ENCODE data around the gene SHISA9.

SHISA9 gene

DNA sequence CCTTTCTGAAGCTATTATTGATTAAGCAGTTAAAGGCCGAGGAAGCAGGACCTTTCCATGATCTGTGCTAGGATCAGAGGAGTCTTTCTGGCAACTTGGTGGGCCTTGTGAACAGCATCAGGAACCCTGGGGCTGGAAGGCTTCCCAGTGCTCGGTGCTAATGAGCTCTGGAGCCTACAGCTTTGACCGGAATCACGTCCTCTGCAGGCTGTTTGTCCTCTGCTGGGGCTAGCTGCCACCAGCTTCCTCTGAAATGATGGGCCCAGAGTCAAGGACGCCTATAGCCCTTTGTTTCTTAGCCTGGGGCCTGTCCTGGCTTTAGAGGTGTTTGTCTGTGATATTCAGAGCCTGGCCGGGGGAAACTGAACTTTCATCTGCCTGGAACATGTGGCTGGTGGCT is 111.6 kb downstream of the SHISA9 start:
- H3K9me3 Mint-ChIP-seq = no peaks in the 10 kb centered on the region
- H3K36me3 Mint-ChIP-seq = no peaks in the 10 kb centered on the region
- no peaks in the 10 kb centered on the region for H3K4me1 Mint-ChIP-seq
- peaks cover 2% of the 10 kb centered on the region for H3K27me3 Mint-ChIP-seq
- H3K4me3 Mint-ChIP-seq = no peak overlapping the region
- no peak overlapping the region for H3K27ac Mint-ChIP-seq

DNA sequence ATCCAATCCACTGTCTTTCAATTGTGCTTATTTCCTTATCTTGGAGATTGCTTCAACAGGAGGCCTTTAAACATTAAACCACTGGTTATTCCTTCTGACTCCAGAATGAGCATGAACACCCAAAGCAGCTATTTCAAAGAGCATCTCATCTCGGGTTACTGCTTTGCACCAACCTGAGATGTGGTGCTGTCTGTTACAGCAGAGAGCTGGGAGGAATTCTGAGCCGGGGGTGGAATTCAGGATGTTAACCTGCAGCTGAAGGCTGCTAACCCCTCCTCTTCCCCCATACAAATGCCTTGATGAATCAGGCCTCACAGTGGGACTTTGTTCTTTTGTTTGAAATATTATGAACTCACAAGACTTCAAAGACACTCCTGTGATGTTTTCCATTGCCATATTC is 113.1 kb downstream of the SHISA9 start:
- no peak overlapping the region for H3K27ac Mint-ChIP-seq
- no peaks in the 10 kb centered on the region for H3K4me1 Mint-ChIP-seq
- peaks cover 4% of the 10 kb centered on the region for H3K27me3 Mint-ChIP-seq
- H3K4me3 Mint-ChIP-seq = no peak overlapping the region
- no peaks in the 10 kb centered on the region for H3K36me3 Mint-ChIP-seq
- no peaks in the 10 kb centered on the region for H3K9me3 Mint-ChIP-seq

GRCh38 chr16:13018026-13018425 is 116.6 kb downstream of the SHISA9 start:
- H3K4me3 Mint-ChIP-seq = no peak overlapping the region

DNA sequence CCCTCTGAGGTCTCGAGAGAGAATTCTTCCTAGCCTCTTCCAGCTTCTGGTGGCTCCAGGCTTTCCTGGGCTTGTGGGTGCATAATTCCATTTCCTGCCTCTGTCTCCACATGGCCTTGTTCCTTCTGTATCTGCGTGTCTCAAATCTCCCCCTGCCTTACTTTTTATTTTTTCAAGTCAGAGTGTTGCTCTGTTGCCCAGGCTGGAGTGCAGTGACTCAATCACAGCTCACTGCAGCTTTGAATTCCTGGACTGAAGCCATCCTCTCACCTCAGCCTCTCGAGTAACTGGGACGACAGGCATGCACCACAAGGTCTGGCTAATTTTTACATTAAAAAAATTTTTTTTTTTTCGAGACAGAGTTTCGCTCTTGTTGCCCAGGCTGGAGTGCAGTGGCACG is 120.6 kb downstream of the SHISA9 start:
- no peak overlapping the region for H3K4me3 Mint-ChIP-seq
- H3K4me1 Mint-ChIP-seq = no peaks in the 10 kb centered on the region
- H3K27me3 Mint-ChIP-seq = peaks cover 7% of the 10 kb centered on the region
- no peak overlapping the region for H3K27ac Mint-ChIP-seq
- no peaks in the 10 kb centered on the region for H3K36me3 Mint-ChIP-seq
- peaks cover 11% of the 10 kb centered on the region for H3K9me3 Mint-ChIP-seq

More at GRCh38 chr16:13018026-13018425, 116.6 kb downstream of the SHISA9 start:
- Mint-ChIP-seq H3K9me3 (peaks cover 5% of the 10 kb centered on the region), H3K27me3 (peaks cover 4% of the 10 kb centered on the region), H3K4me1 (no peaks in the 10 kb centered on the region), H3K36me3 (no peaks in the 10 kb centered on the region), H3K27ac (no peak overlapping the region)

- Mint-ChIP-seq H3K4me3 (no peak overlapping the region), H3K36me3 (no peaks in the 10 kb centered on the region), H3K9me3 (peaks cover 11% of the 10 kb centered on the region), H3K27ac (no peak overlapping the region), H3K4me1 (no peaks in the 10 kb centered on the region), H3K27me3 (peaks cover 3% of the 10 kb centered on the region)
Observed at GRCh38 chr16:13029786-13030185, 128.4 kb downstream of the SHISA9 start.

- Mint-ChIP-seq H3K9me3 (peaks cover 11% of the 10 kb centered on the region), H3K36me3 (no peaks in the 10 kb centered on the region), H3K4me1 (no peaks in the 10 kb centered on the region), H3K4me3 (no peak overlapping the region), H3K27me3 (peaks cover 3% of the 10 kb centered on the region), H3K27ac (no peak overlapping the region)
Observed at GRCh38 chr16:13030769-13031168, 129.4 kb downstream of the SHISA9 start.

DNA sequence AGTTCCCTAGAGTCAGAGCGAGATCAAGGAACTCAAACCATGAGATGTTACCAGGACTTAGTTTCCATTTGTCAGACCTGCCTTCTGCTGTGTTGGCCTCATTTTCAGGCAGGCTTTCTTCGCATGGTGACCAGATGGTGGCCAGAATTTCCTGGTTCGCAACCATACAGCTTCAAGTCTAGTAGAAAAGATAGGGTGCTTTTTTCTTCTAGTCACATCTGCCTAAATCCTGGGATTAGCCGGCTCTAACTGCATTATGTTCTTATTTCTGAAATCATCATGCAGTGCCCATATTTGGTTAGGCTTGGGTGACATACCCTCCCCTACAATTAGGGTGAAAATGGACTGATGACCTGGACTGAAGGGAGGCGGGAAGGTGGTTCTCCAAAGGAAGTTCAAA is 131.5 kb downstream of the SHISA9 start:
- Mint-ChIP-seq H3K4me1 (no peaks in the 10 kb centered on the region), H3K9me3 (peaks cover 14% of the 10 kb centered on the region), H3K4me3 (no peak overlapping the region), H3K27me3 (no peaks in the 10 kb centered on the region), H3K36me3 (no peaks in the 10 kb centered on the region), H3K27ac (no peak overlapping the region)

DNA sequence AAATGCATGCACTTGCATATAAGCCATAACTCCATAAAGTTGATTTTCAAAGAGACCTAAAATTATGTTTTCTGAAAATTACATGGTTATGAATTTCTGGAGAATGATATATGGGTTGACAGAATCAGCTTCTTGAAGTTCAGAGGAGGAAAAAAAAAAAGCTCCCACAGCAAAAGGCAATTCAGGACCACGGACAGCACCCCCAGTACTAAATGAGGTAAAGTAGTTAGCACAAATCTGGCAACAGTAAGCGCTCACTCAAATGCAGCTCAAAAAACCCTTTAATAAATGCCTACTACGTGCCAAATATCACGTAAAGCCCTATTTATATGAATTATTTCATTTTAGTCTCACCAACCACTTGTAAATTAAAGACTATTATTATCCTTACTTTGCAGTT is 135.2 kb downstream of the SHISA9 start:
- Mint-ChIP-seq H3K4me3 (no peak overlapping the region), H3K9me3 (peaks cover 17% of the 10 kb centered on the region), H3K27ac (no peak overlapping the region), H3K27me3 (no peaks in the 10 kb centered on the region), H3K36me3 (no peaks in the 10 kb centered on the region), H3K4me1 (no peaks in the 10 kb centered on the region)

GRCh38 chr16:13038591-13038990 is 137.2 kb downstream of the SHISA9 start:
- Mint-ChIP-seq H3K4me3 (no peak overlapping the region), H3K27me3 (peaks cover under 1% of the 10 kb centered on the region), H3K27ac (no peak overlapping the region), H3K9me3 (peaks cover 18% of the 10 kb centered on the region), H3K36me3 (no peaks in the 10 kb centered on the region), H3K4me1 (no peaks in the 10 kb centered on the region)

DNA sequence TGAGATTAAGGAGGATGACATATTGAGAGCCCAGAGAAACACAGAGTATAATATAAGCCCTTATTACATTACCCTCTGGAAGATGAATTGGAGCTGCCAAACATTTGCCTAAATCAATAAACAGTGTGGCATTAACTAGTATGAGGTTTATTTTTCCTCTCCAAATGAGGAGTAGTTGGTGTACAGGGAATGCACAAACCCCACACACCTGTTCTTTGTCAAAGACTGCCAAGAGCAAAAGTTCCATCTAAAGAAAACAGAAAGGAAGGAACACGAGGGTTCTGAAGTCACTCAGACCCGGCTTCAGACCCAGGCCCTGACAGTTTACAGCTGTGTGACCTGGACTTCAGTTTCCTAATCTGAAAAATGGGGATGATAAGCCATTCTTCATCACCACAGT is 138.1 kb downstream of the SHISA9 start:
- no peaks in the 10 kb centered on the region for H3K4me1 Mint-ChIP-seq
- peaks cover 21% of the 10 kb centered on the region for H3K9me3 Mint-ChIP-seq
- H3K4me3 Mint-ChIP-seq = no peak overlapping the region
- H3K36me3 Mint-ChIP-seq = no peaks in the 10 kb centered on the region
- peaks cover 2% of the 10 kb centered on the region for H3K27me3 Mint-ChIP-seq
- H3K27ac Mint-ChIP-seq = no peak overlapping the region

DNA sequence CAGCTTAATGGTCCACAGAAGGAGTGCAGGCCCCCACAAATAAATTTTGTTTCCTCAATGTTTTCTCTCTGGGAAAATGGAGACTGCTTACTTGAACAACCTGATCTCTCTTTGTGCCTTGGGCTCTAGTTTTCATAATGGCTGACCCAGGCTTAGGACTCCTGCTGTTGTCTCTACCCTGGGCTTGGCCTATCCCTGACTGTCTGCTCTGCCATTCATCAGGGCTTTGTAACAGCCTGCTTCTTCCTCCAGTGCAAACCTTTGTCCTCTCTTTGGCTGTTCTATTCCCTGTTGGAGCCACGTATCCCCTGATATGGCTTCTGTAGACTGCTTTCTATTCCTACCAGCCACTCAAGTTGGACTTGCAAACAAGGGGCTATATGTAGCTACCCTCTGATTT is 139.8 kb downstream of the SHISA9 start:
- Mint-ChIP-seq H3K9me3 (peaks cover 21% of the 10 kb centered on the region), H3K27me3 (peaks cover 2% of the 10 kb centered on the region), H3K4me1 (no peaks in the 10 kb centered on the region), H3K27ac (no peak overlapping the region), H3K4me3 (no peak overlapping the region), H3K36me3 (no peaks in the 10 kb centered on the region)

GRCh38 chr16:13041646-13042290 is 140.4 kb downstream of the SHISA9 start:
- H3K4me1 Mint-ChIP-seq = no peaks in the 10 kb centered on the region
- H3K27ac Mint-ChIP-seq = no peak overlapping the region
- H3K27me3 Mint-ChIP-seq = peaks cover 2% of the 10 kb centered on the region
- no peaks in the 10 kb centered on the region for H3K36me3 Mint-ChIP-seq
- peaks cover 21% of the 10 kb centered on the region for H3K9me3 Mint-ChIP-seq
- H3K4me3 Mint-ChIP-seq = no peak overlapping the region

GRCh38 chr16:13042291-13042685 is 140.9 kb downstream of the SHISA9 start:
- Mint-ChIP-seq H3K27me3 (peaks cover 2% of the 10 kb centered on the region), H3K9me3 (peaks cover 18% of the 10 kb centered on the region), H3K4me3 (no peak overlapping the region), H3K36me3 (no peaks in the 10 kb centered on the region), H3K4me1 (no peaks in the 10 kb centered on the region), H3K27ac (no peak overlapping the region)

DNA sequence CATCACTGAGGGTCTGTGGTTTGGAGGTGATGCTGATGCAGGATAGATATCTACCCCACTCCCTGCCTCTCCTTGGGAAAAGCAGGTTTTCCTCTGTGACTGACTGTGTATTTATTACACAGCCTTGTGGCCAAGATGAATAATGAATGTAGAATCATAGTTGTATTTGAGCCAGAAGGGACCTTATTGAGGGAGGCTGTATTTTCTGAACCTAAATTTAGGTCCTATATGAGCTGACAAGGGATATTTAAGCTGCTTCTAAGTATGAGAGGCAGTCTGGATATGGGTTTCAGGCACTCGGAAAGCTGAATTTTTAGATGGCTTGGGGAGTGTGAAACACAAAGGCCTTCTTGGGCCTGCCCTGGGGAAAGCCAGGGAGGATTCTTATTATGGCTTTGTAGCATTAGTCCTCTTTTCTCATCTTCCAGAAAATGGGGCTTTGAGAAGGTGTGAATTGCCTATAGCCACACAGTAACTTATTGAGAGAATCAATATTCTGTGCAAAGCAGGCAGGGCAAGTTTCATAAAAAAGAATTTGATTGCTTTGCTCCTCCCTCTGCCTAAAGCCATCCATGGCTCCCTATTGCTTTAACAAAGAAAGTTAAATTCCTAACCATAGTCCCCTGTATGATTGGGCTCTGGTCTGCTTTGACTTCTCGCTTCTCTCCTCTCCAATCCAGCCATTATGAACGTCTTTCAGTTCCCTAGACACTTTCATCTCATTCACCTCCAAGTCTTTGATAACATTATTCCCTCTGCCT is 144.8 kb downstream of the SHISA9 start:
- Mint-ChIP-seq H3K4me3 (no peak overlapping the region), H3K4me1 (no peaks in the 10 kb centered on the region), H3K36me3 (no peaks in the 10 kb centered on the region), H3K9me3 (peaks cover 4% of the 10 kb centered on the region), H3K27me3 (peaks cover 2% of the 10 kb centered on the region), H3K27ac (no peak overlapping the region)

- Mint-ChIP-seq H3K27ac (no peak overlapping the region), H3K36me3 (no peaks in the 10 kb centered on the region), H3K27me3 (peaks cover 2% of the 10 kb centered on the region)
Observed at GRCh38 chr16:13047276-13047675, 145.9 kb downstream of the SHISA9 start.

DNA sequence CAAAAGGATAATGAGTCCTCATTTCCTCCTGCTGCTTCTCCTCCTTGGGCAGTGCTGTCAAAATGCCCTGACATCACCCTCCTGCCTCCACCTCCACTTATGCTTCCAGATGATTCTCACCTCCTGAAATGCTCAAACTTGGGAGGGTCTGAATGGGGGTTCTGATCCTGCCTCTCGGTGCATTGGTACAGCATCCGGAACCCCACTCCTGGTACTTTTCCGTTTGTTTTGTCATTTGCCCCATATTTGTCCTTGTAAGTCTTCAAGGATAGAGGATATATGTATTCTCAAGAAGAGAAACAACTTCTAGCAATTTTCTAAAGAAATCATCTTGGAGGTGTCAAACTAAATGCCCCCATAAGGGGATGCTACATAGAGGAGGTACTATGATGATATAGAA is 148.3 kb downstream of the SHISA9 start:
- no peak overlapping the region for H3K4me3 Mint-ChIP-seq
- H3K4me1 Mint-ChIP-seq = no peaks in the 10 kb centered on the region
- H3K27ac Mint-ChIP-seq = no peak overlapping the region

More at GRCh38 chr16:13047276-13047675, 145.9 kb downstream of the SHISA9 start:
- Mint-ChIP-seq H3K9me3 (peaks cover 4% of the 10 kb centered on the region), H3K4me1 (no peaks in the 10 kb centered on the region), H3K4me3 (no peak overlapping the region)

More for the DNA sequence above, 148.3 kb downstream of the SHISA9 start:
- Mint-ChIP-seq H3K27me3 (no peaks in the 10 kb centered on the region), H3K9me3 (peaks cover 2% of the 10 kb centered on the region), H3K36me3 (no peaks in the 10 kb centered on the region)
